Measurements from ENCODE around the gene TAF7.
A peak's percentile ranks its signal among the peaks of the same experiment; 100 is the strongest.
"Not testable (repeated sequence)": the region's sequence is repeated elsewhere in the genome, so short reads cannot be mapped to it uniquely, and the experiment has no call there.

TAF7 gene, protein sequence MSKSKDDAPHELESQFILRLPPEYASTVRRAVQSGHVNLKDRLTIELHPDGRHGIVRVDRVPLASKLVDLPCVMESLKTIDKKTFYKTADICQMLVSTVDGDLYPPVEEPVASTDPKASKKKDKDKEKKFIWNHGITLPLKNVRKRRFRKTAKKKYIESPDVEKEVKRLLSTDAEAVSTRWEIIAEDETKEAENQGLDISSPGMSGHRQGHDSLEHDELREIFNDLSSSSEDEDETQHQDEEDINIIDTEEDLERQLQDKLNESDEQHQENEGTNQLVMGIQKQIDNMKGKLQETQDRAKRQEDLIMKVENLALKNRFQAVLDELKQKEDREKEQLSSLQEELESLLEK

DNA sequence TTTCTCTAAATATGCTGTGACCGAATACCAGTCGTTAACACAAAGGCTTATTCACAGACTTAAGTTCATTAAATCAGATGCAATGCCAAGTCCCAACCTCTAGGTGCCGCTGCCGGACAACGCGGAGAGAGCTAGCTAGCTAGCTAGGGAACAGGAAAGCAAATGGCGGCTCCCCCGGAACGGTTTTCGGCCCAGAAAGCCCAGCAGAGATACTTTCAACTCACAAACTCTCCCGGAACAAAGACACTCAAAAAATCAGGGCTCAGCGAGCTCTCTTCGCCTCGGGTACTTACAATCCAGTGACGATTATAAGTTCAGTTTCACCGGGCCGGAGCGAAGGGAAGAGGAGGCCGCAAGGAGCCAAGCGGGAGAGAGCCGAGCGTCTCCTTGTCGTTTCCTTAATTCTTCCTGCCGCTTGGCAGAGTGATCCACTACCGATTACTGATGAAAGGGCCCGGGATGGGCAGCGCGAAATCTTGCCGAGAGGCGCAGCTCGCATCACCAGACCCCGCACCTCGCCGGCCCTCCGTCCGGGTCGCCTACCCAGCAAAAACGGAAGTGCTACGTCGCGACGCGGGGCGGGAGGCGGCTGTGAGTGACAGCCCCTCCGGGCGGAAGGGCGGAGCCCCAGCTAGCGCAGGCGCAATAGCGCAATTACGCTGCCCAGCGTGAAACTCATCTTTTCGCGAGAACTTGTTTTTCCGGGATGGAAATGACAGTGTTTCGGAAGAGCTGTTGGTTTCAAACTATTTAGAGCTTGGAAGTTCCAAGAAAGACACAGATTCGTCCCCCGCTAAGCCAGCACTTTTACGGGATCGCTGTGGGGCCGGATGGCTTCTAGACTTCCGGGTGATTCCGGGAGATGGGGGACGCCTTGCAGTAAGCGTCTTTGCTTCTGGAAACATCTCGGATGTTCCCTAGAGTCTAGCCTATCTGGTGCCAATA is at the start of gene TAF7:
Gene TAF7, minus strand, starts transcription at position 560 of the 945 bp plus-strand sequence. CDS start 740 bp downstream, outside the sequence.
- peak; percentile 69 for DNase-seq (ENCODE audit: low spot score)

- DNase-seq (ENCODE audit: low spot score) = no peak
Measured at GRCh38 chr5:141366016-141366896, 45.7 kb upstream of the TAF7 start.

- no peak for DNase-seq (ENCODE audit: low spot score)
Measured at GRCh38 chr5:141363952-141364660, 43.5 kb upstream of the TAF7 start, which contains the start of gene PCDHGA5. Gene PCDHGA5, plus strand, starts transcription at chr5:141364162. Its CDS starts 169 bp downstream, at chr5:141364331.

DNA sequence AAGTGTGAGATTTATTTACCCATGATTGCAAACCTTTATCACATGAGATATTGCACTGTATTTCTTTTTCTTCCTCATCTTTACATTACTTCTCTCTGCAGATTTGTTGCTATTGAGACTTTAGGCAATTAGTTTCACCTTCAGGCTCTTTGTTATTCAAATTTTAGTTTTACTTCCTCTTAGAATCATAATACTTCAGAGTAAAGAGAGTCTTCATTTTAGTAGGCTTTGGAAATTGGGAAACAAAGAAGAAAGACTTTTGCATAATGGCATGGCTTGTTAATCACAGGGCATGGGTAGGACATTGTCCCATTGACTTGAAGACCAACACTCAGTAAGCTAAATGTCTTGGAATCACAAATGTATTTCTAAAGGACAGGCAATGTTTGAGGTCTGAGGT is 42.1 kb upstream of the TAF7 start:
- DNase-seq (ENCODE audit: low spot score) = no peak

DNA sequence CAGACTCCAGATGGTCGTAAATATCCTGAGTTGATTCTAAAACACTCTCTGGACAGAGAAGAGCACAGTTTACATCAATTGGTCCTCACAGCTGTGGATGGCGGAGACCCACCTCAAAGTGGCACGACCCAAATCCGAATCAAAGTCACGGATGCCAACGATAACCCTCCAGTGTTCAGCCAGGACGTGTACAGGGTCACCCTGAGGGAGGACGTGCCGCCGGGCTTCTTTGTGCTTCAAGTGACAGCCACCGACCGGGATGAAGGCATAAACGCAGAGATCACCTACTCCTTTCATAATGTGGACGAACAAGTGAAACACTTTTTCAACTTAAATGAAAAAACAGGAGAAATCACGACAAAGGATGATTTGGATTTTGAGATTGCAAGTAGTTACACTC is 40.1 kb upstream of the TAF7 start:
- DNase-seq (ENCODE audit: low spot score) = no peak

GRCh38 chr5:141359790-141360426 is 39.3 kb upstream of the TAF7 start, which contains the start of gene PCDHGB2:
Gene PCDHGB2, plus strand, starts transcription at chr5:141359994. Its CDS starts 142 bp downstream, at chr5:141360136.
- no peak for DNase-seq (ENCODE audit: low spot score)

- DNase-seq (ENCODE audit: low spot score) = no peak
Measured at GRCh38 chr5:141356950-141357349, 36.4 kb upstream of the TAF7 start.

- DNase-seq (ENCODE audit: low spot score) = no peak
Measured at GRCh38 chr5:141356133-141356532, 35.5 kb upstream of the TAF7 start.

GRCh38 chr5:141355641-141356040 is 35.1 kb upstream of the TAF7 start:
- no peak for DNase-seq (ENCODE audit: low spot score)

GRCh38 chr5:141354900-141355469 is 34.4 kb upstream of the TAF7 start, which contains the start of gene PCDHGA4:
Gene PCDHGA4, plus strand, starts transcription at chr5:141355021. Its CDS starts 87 bp downstream, at chr5:141355108.
- DNase-seq (ENCODE audit: low spot score) = no peak

GRCh38 chr5:141351591-141351990 is 31.0 kb upstream of the TAF7 start:
- no peak for DNase-seq (ENCODE audit: low spot score)

GRCh38 chr5:141349917-141350619 is 29.5 kb upstream of the TAF7 start, which contains the start of gene PCDHGB1:
Gene PCDHGB1, plus strand, starts transcription at chr5:141350099. Its CDS starts 162 bp downstream, at chr5:141350261.
- peak; percentile 61 for DNase-seq (ENCODE audit: low spot score)

GRCh38 chr5:141346017-141346416 is 25.4 kb upstream of the TAF7 start:
- not testable (repeated sequence) for DNase-seq (ENCODE audit: low spot score)

DNA sequence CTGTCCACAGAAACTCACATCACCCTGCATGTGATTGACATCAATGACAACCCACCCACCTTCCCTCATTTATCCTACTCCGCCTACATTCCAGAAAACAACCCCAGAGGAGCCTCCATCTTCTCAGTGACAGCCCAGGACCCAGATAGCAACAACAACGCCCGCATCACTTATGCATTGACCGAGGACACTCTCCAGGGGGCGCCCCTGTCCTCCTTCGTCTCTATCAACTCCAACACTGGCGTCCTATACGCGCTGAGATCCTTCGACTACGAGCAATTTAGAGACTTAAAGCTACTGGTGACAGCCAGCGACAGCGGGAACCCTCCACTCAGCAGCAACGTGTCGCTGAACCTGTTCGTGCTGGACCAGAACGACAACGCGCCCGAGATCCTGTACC is 24.7 kb upstream of the TAF7 start:
- DNase-seq (ENCODE audit: low spot score) = no peak

DNA sequence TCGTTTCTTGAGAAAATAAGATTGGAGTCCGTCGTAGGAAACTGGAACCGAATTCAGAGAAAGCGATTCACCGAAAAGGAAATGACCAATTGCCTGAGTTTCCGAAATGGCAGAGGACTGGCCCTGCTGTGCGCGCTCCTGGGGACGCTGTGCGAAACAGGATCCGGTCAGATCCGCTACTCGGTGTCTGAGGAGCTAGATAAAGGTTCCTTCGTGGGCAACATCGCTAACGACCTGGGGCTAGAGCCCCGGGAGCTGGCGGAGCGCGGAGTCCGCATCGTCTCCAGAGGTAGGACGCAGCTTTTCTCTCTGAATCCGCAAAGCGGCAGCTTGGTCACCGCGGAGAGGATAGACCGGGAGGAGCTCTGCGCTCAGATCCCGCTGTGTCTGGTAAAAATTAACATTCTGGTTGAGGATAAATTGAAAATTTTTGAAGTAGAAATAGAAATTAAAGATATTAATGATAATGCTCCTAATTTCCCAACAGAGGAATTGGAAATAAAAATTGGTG is 23.4 kb upstream of the TAF7 start:
- DNase-seq (ENCODE audit: low spot score) = no peak

DNA sequence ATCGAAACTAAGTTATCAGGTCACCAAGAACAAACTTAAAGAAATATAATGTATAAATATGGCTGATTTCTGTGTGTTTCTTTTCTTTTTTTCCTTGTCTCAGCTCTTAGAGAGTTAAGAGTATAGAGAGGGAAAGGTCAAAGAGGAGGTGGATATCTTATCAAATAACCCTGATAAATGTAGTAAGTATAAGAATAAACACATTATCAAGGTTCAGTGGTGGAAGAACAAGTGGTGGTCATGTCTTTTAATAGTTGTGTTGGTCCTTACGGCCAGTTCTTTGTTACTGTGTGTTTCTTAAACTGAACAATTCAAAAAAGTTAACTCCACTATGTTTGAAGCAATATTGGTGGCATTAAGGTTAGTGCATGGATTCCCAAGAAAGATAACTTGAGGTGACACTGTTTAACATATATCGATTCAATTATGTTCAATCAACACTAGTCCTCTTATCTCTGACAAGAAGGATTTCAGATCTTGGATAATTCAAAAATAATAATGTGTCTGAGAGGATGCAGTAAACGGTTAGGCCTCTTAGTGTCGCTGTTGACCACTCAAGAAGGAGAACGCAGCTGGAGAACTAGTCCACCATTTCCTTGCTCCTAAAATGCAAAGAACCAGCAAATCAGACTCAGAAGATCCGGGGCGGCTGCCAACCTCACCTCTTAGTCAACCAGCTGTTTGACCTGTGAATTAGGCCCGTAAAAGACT is 22.8 kb upstream of the TAF7 start, which contains the start of gene PCDHGA3:
Gene PCDHGA3, plus strand, starts transcription at position 588 of the 711 bp plus-strand sequence. CDS start 205 bp downstream, outside the sequence.
- no peak for DNase-seq (ENCODE audit: low spot score)

DNA sequence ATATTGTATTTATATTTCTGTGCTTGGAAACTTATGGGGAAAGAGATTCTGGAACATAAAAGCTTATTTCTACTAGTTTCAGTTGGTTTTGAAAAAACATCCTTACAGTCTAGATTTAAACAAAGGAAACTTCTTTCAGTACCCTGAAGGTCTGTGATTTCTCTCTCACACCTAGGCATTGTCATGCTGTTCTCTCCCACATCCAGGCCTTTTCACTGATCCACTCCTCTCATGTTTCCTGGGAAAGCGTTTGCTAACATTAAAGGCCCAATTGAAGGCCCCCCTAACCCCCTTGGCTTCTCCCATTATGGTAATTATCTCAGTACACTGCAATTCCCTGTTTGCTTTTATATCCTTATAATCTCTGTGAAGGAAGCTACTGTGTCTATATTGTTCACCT is 22.2 kb upstream of the TAF7 start:
- no peak for DNase-seq (ENCODE audit: low spot score)

DNA sequence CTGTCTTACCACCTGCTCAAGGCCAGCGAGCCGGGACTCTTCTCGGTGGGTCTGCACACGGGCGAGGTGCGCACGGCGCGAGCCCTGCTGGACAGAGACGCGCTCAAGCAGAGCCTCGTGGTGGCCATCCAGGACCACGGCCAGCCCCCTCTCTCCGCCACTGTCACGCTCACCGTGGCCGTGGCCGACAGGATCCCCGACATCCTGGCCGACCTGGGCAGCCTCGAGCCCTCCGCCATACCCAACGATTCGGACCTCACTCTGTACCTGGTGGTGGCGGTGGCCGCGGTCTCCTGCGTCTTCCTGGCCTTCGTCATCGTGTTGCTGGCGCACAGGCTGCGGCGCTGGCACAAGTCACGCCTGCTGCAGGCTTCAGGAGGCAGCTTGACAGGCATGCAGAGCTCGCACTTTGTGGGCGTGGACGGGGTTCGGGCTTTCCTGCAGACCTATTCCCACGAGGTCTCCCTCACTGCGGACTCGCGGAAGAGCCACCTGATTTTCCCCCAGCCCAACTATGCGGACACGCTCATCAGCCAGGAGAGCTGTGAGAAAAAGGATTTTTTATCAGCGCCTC is 20.3 kb upstream of the TAF7 start:
- not testable (repeated sequence) for DNase-seq (ENCODE audit: low spot score)
